ENCODE data around the gene FSIP1. TPM values are rescaled to one million over a fixed set of nuclear protein-coding genes. Genes with fewer than 3 reads are reported as not detected.

FSIP1 gene
- total RNA-seq, 1 experiment from 2014 or later: 1.3 TPM

- peak; percentile 94 to 97 for DNase-seq
- Histone ChIP-seq H3K4me1 (peaks cover 26% of the 10 kb centered on the region; the same call in 1 of the 2 replicates), H3K4me3 (ENCODE audit: low read depth, low read length) (peak within 1 kb of the TSS; percentile 84), H3K9me3 (0 out of 2 replicates have a peak, but pooled peaks cover 3% of the 10 kb centered on the region), H3K36me3 (ENCODE audit: control insufficient read depth, insufficient read depth, low read length) (peaks cover 7% of the 10 kb centered on the region), H3K27me3 (replicated peaks; ENCODE audit: control insufficient read depth, insufficient read depth, low read length) (no peaks in the 10 kb centered on the region)
- ChIA-PET CTCF (interaction anchor here (0.5 to 2.8 kb wide), 24 partner anchors 9 to 878 kb away, joined by 3 to 36 read pairs (median 4); no protein-coding TSS in a partner anchor), POLR2A (interaction anchor here (0.5 to 2.0 kb wide), 21 partner anchors 10 to 873 kb away, joined by 3 to 14 read pairs (median 5); no protein-coding TSS in a partner anchor)
- intact Hi-C loops (cut with micrococcal nuclease; ENCODE audit: unreplicated experiment): loop anchor here (1.0 to 10.0 kb wide), 10 partner anchors 143 to 873 kb away; no protein-coding TSS in a partner anchor
- Mint-ChIP-seq H3K36me3 (ENCODE audit: insufficient read depth, unreplicated experiment) (peaks cover 62% of the 10 kb centered on the region), H3K4me3 (ENCODE audit: unreplicated experiment) (peak within 1 kb of the TSS; percentile 78), H3K9me3 (ENCODE audit: unreplicated experiment) (no peaks in the 10 kb centered on the region), H3K27me3 (ENCODE audit: insufficient read depth, unreplicated experiment) (no peaks in the 10 kb centered on the region), H3K4me1 (ENCODE audit: low read depth, unreplicated experiment) (peaks cover 6% of the 10 kb centered on the region), H3K27ac (ENCODE audit: unreplicated experiment) (peak within 1 kb of the TSS; percentile 43)
- BruUV-seq (replicated peaks): no TSS peak
- TF ChIP-seq CTCF (IDR thresholded peaks at IDR 0.05; ENCODE audit: insufficient read depth in 1 of 2, low read depth in 1 of 2, low read length in 1 of 2, severe bottlenecking in 1 of 2, unreplicated experiment in 1 of 2): no peak
Measured at GRCh38 chr15:39580485-39581241, 202.0 kb downstream of the FSIP1 start, which contains the start of gene THBS1. Gene THBS1, plus strand, starts transcription at chr15:39581079. Its CDS starts 779 bp downstream, at chr15:39581858.

- intact Hi-C loops (cut with micrococcal nuclease; ENCODE audit: unreplicated experiment): loop anchor here (1.0 to 10.0 kb wide), 10 partner anchors 143 to 873 kb away; no protein-coding TSS in a partner anchor
- Mint-ChIP-seq H3K27ac (ENCODE audit: unreplicated experiment) (peak overlapping the region; percentile 43), H3K9me3 (ENCODE audit: unreplicated experiment) (no peaks in the 10 kb centered on the region), H3K36me3 (ENCODE audit: insufficient read depth, unreplicated experiment) (peaks cover 59% of the 10 kb centered on the region), H3K27me3 (ENCODE audit: insufficient read depth, unreplicated experiment) (no peaks in the 10 kb centered on the region), H3K4me3 (ENCODE audit: unreplicated experiment) (peak overlapping the region; percentile 78), H3K4me1 (ENCODE audit: low read depth, unreplicated experiment) (peaks cover under 1% of the 10 kb centered on the region)
- Histone ChIP-seq H3K4me3 (ENCODE audit: low read depth, low read length) (peak overlapping the region; percentile 84), H3K36me3 (ENCODE audit: control insufficient read depth, insufficient read depth, low read length) (peaks cover 4% of the 10 kb centered on the region), H3K4me1 (peaks cover 26% of the 10 kb centered on the region; the same call in 1 of the 2 replicates), H3K27me3 (replicated peaks; ENCODE audit: control insufficient read depth, insufficient read depth, low read length) (no peaks in the 10 kb centered on the region), H3K9me3 (0 out of 2 replicates have a peak, but pooled peaks cover 3% of the 10 kb centered on the region)
- ChIA-PET POLR2A (interaction anchor here (0.6 to 2.0 kb wide), 16 partner anchors 11 to 872 kb away, joined by 3 to 14 read pairs (median 6); no protein-coding TSS in a partner anchor), CTCF (interaction anchor here (0.6 to 2.8 kb wide), 14 partner anchors 36 to 878 kb away, joined by 3 to 36 read pairs (median 4); no protein-coding TSS in a partner anchor)
- TF ChIP-seq CTCF (IDR thresholded peaks at IDR 0.05; ENCODE audit: insufficient read depth in 1 of 2, low read depth in 1 of 2, low read length in 1 of 2, severe bottlenecking in 1 of 2, unreplicated experiment in 1 of 2): peak; percentile 88 to 95
- BruUV-seq (replicated peaks): no TSS peak
- DNase-seq: peak; percentile 85 to 93
Measured at GRCh38 chr15:39580117-39580484, 202.5 kb downstream of the FSIP1 start.

GRCh38 chr15:39579487-39580116 is 203.0 kb downstream of the FSIP1 start:
- BruUV-seq (replicated peaks): no TSS peak
- POLR2A ChIA-PET: interaction anchor here (2.0 kb wide), 1 partner anchor 124 kb away, joined by 13 read pairs; no protein-coding TSS in a partner anchor

More at GRCh38 chr15:39579487-39580116, 203.0 kb downstream of the FSIP1 start:
- H3K9me3 Mint-ChIP-seq (ENCODE audit: unreplicated experiment): no peaks in the 10 kb centered on the region
- Histone ChIP-seq H3K9me3 (0 out of 2 replicates have a peak, but pooled peaks cover 3% of the 10 kb centered on the region), H3K27me3 (replicated peaks; ENCODE audit: control insufficient read depth, insufficient read depth, low read length) (no peaks in the 10 kb centered on the region), H3K4me1 (peaks cover 26% of the 10 kb centered on the region; the same call in 1 of the 2 replicates), H3K36me3 (ENCODE audit: control insufficient read depth, insufficient read depth, low read length) (peaks cover 4% of the 10 kb centered on the region), H3K4me3 (ENCODE audit: low read depth, low read length) (peak overlapping the region; percentile 84)
- TF ChIP-seq CTCF (IDR thresholded peaks at IDR 0.05; ENCODE audit: insufficient read depth in 1 of 2, low read depth in 1 of 2, low read length in 1 of 2, severe bottlenecking in 1 of 2, unreplicated experiment in 1 of 2): no peak
- intact Hi-C loops (cut with micrococcal nuclease; ENCODE audit: unreplicated experiment): loop anchor here (1.0 to 10.0 kb wide), 11 partner anchors 142 to 872 kb away; no protein-coding TSS in a partner anchor
- H3K27me3 Mint-ChIP-seq (ENCODE audit: insufficient read depth, unreplicated experiment): no peaks in the 10 kb centered on the region
- CTCF ChIA-PET: interaction anchor here (0.7 to 2.8 kb wide), 10 partner anchors 36 to 849 kb away, joined by 3 to 36 read pairs (median 3); no protein-coding TSS in a partner anchor
- peaks cover 57% of the 10 kb centered on the region for H3K36me3 Mint-ChIP-seq (ENCODE audit: insufficient read depth, unreplicated experiment)
- H3K4me1 Mint-ChIP-seq (ENCODE audit: low read depth, unreplicated experiment): no peaks in the 10 kb centered on the region
- peak; percentile 77 to 78 for DNase-seq
- peak overlapping the region; percentile 78 for H3K4me3 Mint-ChIP-seq (ENCODE audit: unreplicated experiment)
- H3K27ac Mint-ChIP-seq (ENCODE audit: unreplicated experiment): peak overlapping the region; percentile 43

Measured in Caco-2 (cell line).